K562 (cell line): ENCODE results near the gene PLA2G15. TPM values are rescaled to one million over a fixed set of nuclear protein-coding genes. Genes with fewer than 3 reads are reported as not detected.

ENCODE experiments used
- CC2D1A ChIP-seq: fragments of 450-650 bp; IDR thresholded peaks from 2 replicates; pipeline ENCODE4 v1.6.1; 2017; ENCODE audit warnings: mild to moderate bottlenecking
- ESRRA ChIP-seq: fragments of 450-650 bp; IDR thresholded peaks from 2 replicates; pipeline ENCODE4 v1.6.1; 2014; ENCODE audit warnings: low read depth, mild to moderate bottlenecking, moderate library complexity, borderline replicate concordance
- HDAC1 ChIP-seq, 2 experiments: fragments of 450-650 bp; IDR thresholded peaks; 2 replicates each; pipeline ENCODE4 v1.6.1; 2016 to 2017; ENCODE audit warnings: inconsistent platforms in 1 of 2, mild to moderate bottlenecking in 1 of 2, moderate library complexity in 1 of 2
- HSF4 ChIP-seq: fragments of 250-450 bp; sonication (Bioruptor Pico); IDR thresholded peaks from 2 replicates; pipeline ENCODE4 v2.1.2; 2022; ENCODE audit warnings: mild to moderate bottlenecking, moderate library complexity, borderline replicate concordance
- MTA1 ChIP-seq: fragments of 450-650 bp; IDR thresholded peaks from 2 replicates; pipeline ENCODE4 v1.6.1; 2017; ENCODE audit warnings: borderline replicate concordance
- NR3C1 ChIP-seq: sonication (generic); formaldehyde crosslinking; IDR thresholded peaks from 2 replicates; pipeline ENCODE4 v1.8.1; 2022; ENCODE audit warnings: missing genetic modification reagents
- POLR2G ChIP-seq: fragments of 200-400 bp; formaldehyde crosslinking; IDR thresholded peaks from 2 replicates; pipeline ENCODE4 v1.6.1; 2017; ENCODE audit warnings: low read depth, mild to moderate bottlenecking, antibody characterized with exemption, low read length, moderate library complexity
- SREBF2 ChIP-seq: sonication (generic); formaldehyde crosslinking; IDR thresholded peaks from 2 replicates; pipeline ENCODE4 v1.4.0; 2020; ENCODE audit warnings: mild to moderate bottlenecking, missing genetic modification reagents
- TAF1 ChIP-seq: IDR thresholded peaks from 2 replicates; pipeline ENCODE4 v1.6.1; 2011; ENCODE audit warnings: mild to moderate bottlenecking, low read length, moderate library complexity; ENCODE audit not compliant: insufficient read depth, control insufficient read depth, severe bottlenecking; ENCODE audit errors: extremely low read depth
- TSC22D4 ChIP-seq: fragments of 450-650 bp; IDR thresholded peaks from 2 replicates; pipeline ENCODE4 v1.6.1; 2016; ENCODE audit warnings: missing genetic modification characterization, missing biosample characterization, control low read depth
- U2AF2 ChIP-seq: fragments of 200-400 bp; formaldehyde crosslinking; optimal IDR thresholded peaks from 2 replicates; pipeline ENCODE3; 2017; ENCODE audit warnings: low read depth, mild to moderate bottlenecking, low read length
- ZFX ChIP-seq: sonication (generic); formaldehyde crosslinking; IDR thresholded peaks from 2 replicates; pipeline ENCODE4 v1.8.0; 2022; ENCODE audit warnings: mild to moderate bottlenecking, missing genetic modification reagents, moderate library complexity
- ZNF212 ChIP-seq: fragments of 450-650 bp; formaldehyde crosslinking; IDR thresholded peaks from 2 replicates; pipeline ENCODE4 v1.4.0; 2020; ENCODE audit warnings: mild to moderate bottlenecking
- ZNF3 ChIP-seq: fragments of 250-450 bp; sonication (Bioruptor Pico); IDR thresholded peaks from 2 replicates; pipeline ENCODE4 v1.5.0; 2021; ENCODE audit warnings: mild to moderate bottlenecking, moderate library complexity
- ZNF551 ChIP-seq: fragments of 250-450 bp; sonication (Bioruptor Pico); IDR thresholded peaks from 2 replicates; pipeline ENCODE4 v1.5.0; 2021; ENCODE audit warnings: mild to moderate bottlenecking, moderate library complexity
- ZNF584 ChIP-seq: fragments of 200-800 bp; sonication (Bioruptor generic); IDR thresholded peaks from 2 replicates; pipeline ENCODE4 v1.6.1; 2016; ENCODE audit warnings: low read depth, mild to moderate bottlenecking, missing genetic modification characterization, missing compliant biosample characterization
- ZNF76 ChIP-seq: fragments of 250-450 bp; sonication (Bioruptor Pico); IDR thresholded peaks from 2 replicates; pipeline ENCODE4 v1.4.0; 2020; ENCODE audit warnings: mild to moderate bottlenecking, moderate library complexity, borderline replicate concordance
- ZNF766 ChIP-seq: fragments of 200-800 bp; sonication (Bioruptor generic); conservative IDR thresholded peaks from 2 replicates; pipeline ENCODE4 v1.6.1; 2016; ENCODE audit warnings: missing genetic modification characterization, missing compliant biosample characterization
- polyA plus RNA-seq, 8 experiments: library from polyadenylated mRNA; depleted of rRNA in 4 of 8; stranded (reverse) in 5 of 8; unstranded in 3 of 8; fragments of >200 nt; fragmentation: Nextera tagmentation in 2 of 8; fragmentation: Illumina TruSeq in 1 of 8; extraction: Ambion mirVana in 2 of 8; extraction: Trizol in 1 of 8; gene quantifications; 2 replicates each; pipeline versions ENCODE4 v1.2.1 to v1.2.3, GENCODE V29; 2011 to 2014; ENCODE audit warnings: inconsistent platforms in 1 of 8, missing spikeins in 1 of 8
- total RNA-seq, 7 experiments: library from RNA; depleted of rRNA in 6 of 7; stranded (reverse); fragments of >200 nt in 6 of 7; fragmentation: Illumina TruSeq in 2 of 7; extraction: Trizol in 2 of 7; gene quantifications; 2 replicates each; pipeline versions ENCODE4 v1.2.1 to v1.2.3, GENCODE V29; 2011 to 2021; ENCODE audit warnings: low replicate concordance in 1 of 7
- TF ChIP-seq, protein P1 (sequence below), 2 experiments: fragments of 450-650 bp; conservative IDR thresholded peaks; 2 replicates each; pipeline ENCODE4 v1.6.1; 2017; ENCODE audit warnings: mild to moderate bottlenecking in 2 of 2, moderate library complexity in 2 of 2
- TF ChIP-seq, protein P2 (sequence below): fragments of 450-650 bp; IDR thresholded peaks from 2 replicates; pipeline ENCODE4 v1.7.1; 2018; ENCODE audit warnings: mild to moderate bottlenecking, low read depth; ENCODE audit not compliant: partially characterized antibody
- TF ChIP-seq, protein P3 (sequence below): fragments of 250-450 bp; sonication (Bioruptor Pico); IDR thresholded peaks from 2 replicates; pipeline ENCODE4 v1.4.0; 2020
- TF ChIP-seq, protein P4 (sequence below): fragments of 450-650 bp; formaldehyde crosslinking; IDR thresholded peaks from 2 replicates; pipeline ENCODE4 v1.4.0; 2020; ENCODE audit warnings: mild to moderate bottlenecking, moderate library complexity

PLA2G15 gene
- total and polyA plus RNA-seq, 9 of the 15 experiments (the other 6 are each of a cell fraction or from before 2014, with no cell fraction given) = 0.42 to 8.6 (median 4.8) TPM

DNA sequence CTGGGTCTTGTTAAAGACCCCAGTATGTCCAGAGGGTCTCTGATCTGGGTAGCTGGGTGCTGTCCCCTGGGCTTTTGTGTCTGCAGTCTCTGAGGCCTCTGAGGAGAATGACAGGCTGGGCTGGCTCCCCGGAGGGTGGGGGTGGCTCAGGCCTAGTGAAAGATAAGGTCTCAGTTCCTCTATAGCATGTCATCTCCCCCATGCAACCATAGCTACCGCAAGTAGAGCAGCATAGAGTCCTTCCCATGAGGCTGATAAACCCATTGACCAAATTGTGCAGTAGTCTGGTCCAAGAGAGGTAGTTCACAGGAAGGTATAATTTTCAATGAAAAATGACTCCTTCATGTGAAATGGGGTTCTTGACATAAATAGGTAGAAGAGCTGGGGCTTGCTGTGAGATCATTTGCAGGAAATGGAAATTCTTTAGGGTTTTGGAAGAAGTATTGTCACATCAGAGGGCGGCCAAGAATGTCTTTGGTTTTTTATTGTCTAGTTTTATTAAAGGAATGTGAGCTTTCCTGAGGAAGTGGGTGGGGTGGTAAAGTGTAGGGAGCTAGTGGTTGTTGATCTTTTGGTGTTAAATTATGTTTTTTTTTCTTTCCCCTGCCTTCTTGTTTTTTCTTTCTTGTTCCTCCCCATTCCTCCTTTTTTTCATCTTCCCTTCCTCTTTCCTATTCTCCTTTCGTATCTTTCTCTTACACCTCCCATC is 44.6 kb downstream of the PLA2G15 start (continued):
- TF ChIP-seq ESRRA (no peak), HDAC1 (IDR thresholded peaks at IDR 0.05) (peak in 1 of 2 experiments; percentile 22; a peak in 1 of 4 replicates), POLR2G (no peak), ZFX (CRISPR knock-in tag) (peak; percentile 48; the same call in 1 of the 2 replicates), NR3C1 (no peak), MTA1 (no peak), TSC22D4 (tag) (no peak), TAF1 (no peak), ZNF551 (CRISPR knock-in tag) (no peak), ZNF766 (CRISPR knock-in tag) (no peak), SREBF2 (CRISPR knock-in tag) (no peak), CC2D1A (no peak), ZNF76 (CRISPR knock-in tag) (no peak), HSF4 (CRISPR knock-in tag) (no peak), ZNF212 (CRISPR knock-in tag) (no peak), U2AF2 (no peak), ZNF584 (CRISPR knock-in tag) (no peak), ZNF3 (CRISPR knock-in tag) (no peak)
- TF ChIP-seq, protein P1, sequence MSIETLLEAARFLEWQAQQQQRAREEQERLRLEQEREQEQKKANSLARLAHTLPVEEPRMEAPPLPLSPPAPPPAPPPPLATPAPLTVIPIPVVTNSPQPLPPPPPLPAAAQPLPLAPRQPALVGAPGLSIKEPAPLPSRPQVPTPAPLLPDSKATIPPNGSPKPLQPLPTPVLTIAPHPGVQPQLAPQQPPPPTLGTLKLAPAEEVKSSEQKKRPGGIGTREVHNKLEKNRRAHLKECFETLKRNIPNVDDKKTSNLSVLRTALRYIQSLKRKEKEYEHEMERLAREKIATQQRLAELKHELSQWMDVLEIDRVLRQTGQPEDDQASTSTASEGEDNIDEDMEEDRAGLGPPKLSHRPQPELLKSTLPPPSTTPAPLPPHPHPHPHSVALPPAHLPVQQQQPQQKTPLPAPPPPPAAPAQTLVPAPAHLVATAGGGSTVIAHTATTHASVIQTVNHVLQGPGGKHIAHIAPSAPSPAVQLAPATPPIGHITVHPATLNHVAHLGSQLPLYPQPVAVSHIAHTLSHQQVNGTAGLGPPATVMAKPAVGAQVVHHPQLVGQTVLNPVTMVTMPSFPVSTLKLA (conservative IDR thresholded peaks at IDR 0.05) = peak in 1 of 2 experiments; percentile 52; a peak in 2 of 4 replicates
- TF ChIP-seq, protein P2, sequence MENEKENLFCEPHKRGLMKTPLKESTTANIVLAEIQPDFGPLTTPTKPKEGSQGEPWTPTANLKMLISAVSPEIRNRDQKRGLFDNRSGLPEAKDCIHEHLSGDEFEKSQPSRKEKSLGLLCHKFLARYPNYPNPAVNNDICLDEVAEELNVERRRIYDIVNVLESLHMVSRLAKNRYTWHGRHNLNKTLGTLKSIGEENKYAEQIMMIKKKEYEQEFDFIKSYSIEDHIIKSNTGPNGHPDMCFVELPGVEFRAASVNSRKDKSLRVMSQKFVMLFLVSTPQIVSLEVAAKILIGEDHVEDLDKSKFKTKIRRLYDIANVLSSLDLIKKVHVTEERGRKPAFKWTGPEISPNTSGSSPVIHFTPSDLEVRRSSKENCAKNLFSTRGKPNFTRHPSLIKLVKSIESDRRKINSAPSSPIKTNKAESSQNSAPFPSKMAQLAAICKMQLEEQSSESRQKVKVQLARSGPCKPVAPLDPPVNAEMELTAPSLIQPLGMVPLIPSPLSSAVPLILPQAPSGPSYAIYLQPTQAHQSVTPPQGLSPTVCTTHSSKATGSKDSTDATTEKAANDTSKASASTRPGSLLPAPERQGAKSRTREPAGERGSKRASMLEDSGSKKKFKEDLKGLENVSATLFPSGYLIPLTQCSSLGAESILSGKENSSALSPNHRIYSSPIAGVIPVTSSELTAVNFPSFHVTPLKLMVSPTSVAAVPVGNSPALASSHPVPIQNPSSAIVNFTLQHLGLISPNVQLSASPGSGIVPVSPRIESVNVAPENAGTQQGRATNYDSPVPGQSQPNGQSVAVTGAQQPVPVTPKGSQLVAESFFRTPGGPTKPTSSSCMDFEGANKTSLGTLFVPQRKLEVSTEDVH = no peak
- TF ChIP-seq, protein P3, sequence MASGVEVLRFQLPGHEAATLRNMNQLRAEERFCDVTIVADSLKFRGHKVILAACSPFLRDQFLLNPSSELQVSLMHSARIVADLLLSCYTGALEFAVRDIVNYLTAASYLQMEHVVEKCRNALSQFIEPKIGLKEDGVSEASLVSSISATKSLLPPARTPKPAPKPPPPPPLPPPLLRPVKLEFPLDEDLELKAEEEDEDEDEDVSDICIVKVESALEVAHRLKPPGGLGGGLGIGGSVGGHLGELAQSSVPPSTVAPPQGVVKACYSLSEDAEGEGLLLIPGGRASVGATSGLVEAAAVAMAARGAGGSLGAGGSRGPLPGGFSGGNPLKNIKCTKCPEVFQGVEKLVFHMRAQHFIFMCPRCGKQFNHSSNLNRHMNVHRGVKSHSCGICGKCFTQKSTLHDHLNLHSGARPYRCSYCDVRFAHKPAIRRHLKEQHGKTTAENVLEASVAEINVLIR (CRISPR knock-in tag) = no peak
- TF ChIP-seq, protein P4, sequence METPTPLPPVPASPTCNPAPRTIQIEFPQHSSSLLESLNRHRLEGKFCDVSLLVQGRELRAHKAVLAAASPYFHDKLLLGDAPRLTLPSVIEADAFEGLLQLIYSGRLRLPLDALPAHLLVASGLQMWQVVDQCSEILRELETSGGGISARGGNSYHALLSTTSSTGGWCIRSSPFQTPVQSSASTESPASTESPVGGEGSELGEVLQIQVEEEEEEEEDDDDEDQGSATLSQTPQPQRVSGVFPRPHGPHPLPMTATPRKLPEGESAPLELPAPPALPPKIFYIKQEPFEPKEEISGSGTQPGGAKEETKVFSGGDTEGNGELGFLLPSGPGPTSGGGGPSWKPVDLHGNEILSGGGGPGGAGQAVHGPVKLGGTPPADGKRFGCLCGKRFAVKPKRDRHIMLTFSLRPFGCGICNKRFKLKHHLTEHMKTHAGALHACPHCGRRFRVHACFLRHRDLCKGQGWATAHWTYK (CRISPR knock-in tag) = no peak
